Cardiac muscle cell (in vitro differentiated cells and primary cell): Measurements from ENCODE around the gene PDSS2. TPM values are rescaled to one million over a fixed set of nuclear protein-coding genes. Genes with fewer than 3 reads are reported as not detected.
"Not testable (repeated sequence)": the region's sequence is repeated elsewhere in the genome, so short reads cannot be mapped to it uniquely, and the experiment has no call there.

ENCODE experiments used
- DNase-seq, 2 donors: peaks; one replicate each; pipeline versions ENCODE4 v3.0.0 to v3.0.0-alpha.2; 2010 to 2017; ENCODE audit warnings: low read depth in 1 of 2, low spot score in 1 of 2
- H3K27ac ChIP-seq: fragments of 200-600 bp; sonication (generic); 2 replicates; pipeline ENCODE4 v1.5.1; 2016
- H3K27me3 ChIP-seq: fragments of 200-600 bp; sonication (generic); 2 replicates; pipeline ENCODE4 v1.6.0; 2016; ENCODE audit warnings: control low read depth
- H3K36me3 ChIP-seq: fragments of 200-600 bp; sonication (generic); 2 replicates; pipeline ENCODE4 v1.5.1; 2016; ENCODE audit warnings: control low read depth
- H3K4me1 ChIP-seq: fragments of 200-600 bp; sonication (generic); 2 replicates; pipeline ENCODE4 v1.8.1; 2017; ENCODE audit warnings: low read depth, mild to moderate bottlenecking, mixed run types
- H3K4me3 ChIP-seq: fragments of 200-600 bp; sonication (generic); 2 replicates; pipeline ENCODE4 v1.5.1; 2016; ENCODE audit warnings: mild to moderate bottlenecking
- H3K9me3 ChIP-seq: fragments of 200-600 bp; sonication (generic); 2 replicates; pipeline ENCODE4 v1.5.1; 2017; ENCODE audit warnings: low read depth, mild to moderate bottlenecking, control low read depth
- CTCF ChIP-seq: IDR thresholded peaks from 2 replicates; pipeline ENCODE4 v1.5.1; 2012; ENCODE audit warnings: low read depth, mild to moderate bottlenecking, low read length
- polyA plus RNA-seq: library from polyadenylated mRNA; unstranded; fragments of >200 nt; fragmentation: Nextera tagmentation; extraction: Ambion mirVana; gene quantifications from 2 replicates; pipeline ENCODE4 v1.2.1, GENCODE V29; 2016
- total RNA-seq: library from RNA; depleted of rRNA; stranded (reverse); fragments of >200 nt; gene quantifications from 2 replicates; pipeline ENCODE4 v1.2.3, GENCODE V29; 2016

Gene PDSS2
- total and polyA plus RNA-seq, 2 experiments from 2014 or later: 12.3 to 19.4 TPM

GRCh38 chr6:107120404-107120803, 339.0 kb downstream of the PDSS2 start:
- DNase-seq: no peak

DNA sequence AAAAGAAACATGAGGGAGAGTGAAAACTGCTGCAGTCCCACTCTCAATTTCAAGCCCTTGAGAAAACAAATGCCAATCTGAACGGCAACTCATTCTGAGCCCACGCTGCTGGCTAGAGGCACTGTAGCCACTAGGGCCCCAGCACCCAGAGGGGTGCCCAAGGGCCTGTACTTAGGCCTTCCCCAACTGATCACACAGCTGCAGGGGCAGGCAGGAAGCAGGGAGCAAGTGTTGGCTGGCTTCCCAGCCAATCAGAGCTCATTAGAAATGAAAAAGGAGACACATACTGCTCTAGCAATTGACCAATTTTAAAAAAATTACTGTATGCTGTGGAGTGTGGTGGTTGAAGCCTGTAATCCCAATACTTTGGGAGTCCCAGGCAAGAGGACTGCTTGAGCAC, 340.4 kb downstream of the PDSS2 start:
- TF ChIP-seq CTCF: no peak
- H3K4me1 ChIP-seq: peaks cover 8% of the 10 kb centered on the region
- no peak overlapping the region for H3K4me3 ChIP-seq
- no peaks in the 10 kb centered on the region for H3K27me3 ChIP-seq
- peak in 1 of 2 donors; percentile 23 for DNase-seq
- H3K36me3 ChIP-seq: no peaks in the 10 kb centered on the region
- H3K27ac ChIP-seq: no peak overlapping the region
- no peaks in the 10 kb centered on the region for H3K9me3 ChIP-seq

More at GRCh38 chr6:107120404-107120803, 339.0 kb downstream of the PDSS2 start:
- Histone ChIP-seq H3K9me3 (no peaks in the 10 kb centered on the region), H3K4me1 (peaks cover 8% of the 10 kb centered on the region), H3K4me3 (no peak overlapping the region), H3K27me3 (no peaks in the 10 kb centered on the region), H3K27ac (no peak overlapping the region), H3K36me3 (no peaks in the 10 kb centered on the region)
- TF ChIP-seq CTCF: no peak

DNA sequence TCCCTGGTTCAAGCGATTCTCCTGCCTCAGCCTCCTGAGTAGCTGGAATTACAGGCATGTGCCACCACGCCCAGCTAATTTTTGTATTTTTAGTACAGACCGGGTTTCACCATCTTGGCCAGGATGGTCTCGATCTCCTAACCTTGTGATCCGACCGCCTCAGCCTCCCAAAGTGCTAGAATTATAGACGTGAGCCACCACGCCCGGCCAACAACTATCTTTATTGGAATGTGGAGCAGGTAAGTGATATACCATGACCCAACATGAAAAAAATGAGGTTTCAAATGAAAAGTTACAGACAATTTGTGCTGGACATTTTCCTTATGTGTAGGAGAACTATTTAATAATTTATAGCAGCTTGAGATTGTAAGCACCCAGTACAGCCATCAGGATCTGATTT, 340.8 kb downstream of the PDSS2 start:
- not testable (repeated sequence) for H3K4me3 ChIP-seq, DNase-seq, H3K27me3 ChIP-seq, H3K9me3 ChIP-seq, H3K27ac ChIP-seq, H3K4me1 ChIP-seq, H3K36me3 ChIP-seq

GRCh38 chr6:107116931-107117330, 342.4 kb downstream of the PDSS2 start:
- peak overlapping the region; percentile 79 for H3K4me3 ChIP-seq
- H3K27me3 ChIP-seq: no peaks in the 10 kb centered on the region
- no peak overlapping the region for H3K27ac ChIP-seq
- H3K36me3 ChIP-seq: no peaks in the 10 kb centered on the region
- TF ChIP-seq CTCF: no peak
- DNase-seq: no peak
- H3K9me3 ChIP-seq: no peaks in the 10 kb centered on the region
- H3K4me1 ChIP-seq: peaks cover 8% of the 10 kb centered on the region

DNA sequence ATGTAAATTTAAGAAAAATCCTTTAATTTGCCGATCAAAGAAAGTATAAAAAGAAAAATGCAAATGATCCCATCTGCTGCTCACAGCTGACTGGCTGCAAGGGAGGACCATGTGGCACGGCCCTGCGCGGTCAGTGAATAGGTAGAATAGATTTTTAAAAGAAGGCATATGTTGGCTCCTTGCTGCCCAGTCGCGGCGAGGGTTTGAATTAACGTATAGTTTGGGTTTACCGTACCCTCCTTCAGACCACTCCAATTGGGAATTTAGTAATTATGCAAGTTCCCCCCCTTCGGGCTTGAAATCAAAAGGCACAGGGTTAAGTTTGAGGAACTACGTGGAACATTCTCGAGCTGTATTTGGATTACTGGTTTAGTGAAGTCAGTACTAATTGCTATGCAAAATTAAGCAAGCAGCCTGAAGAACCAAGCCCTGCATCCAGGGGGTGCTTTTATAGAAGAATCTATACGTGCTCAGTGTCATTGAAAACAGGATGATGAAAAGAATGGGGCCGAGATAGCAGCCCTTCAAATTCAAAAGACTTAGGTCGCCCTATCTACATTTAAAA, 343.0 kb downstream of the PDSS2 start:
- H3K27me3 ChIP-seq: no peaks in the 10 kb centered on the region
- H3K36me3 ChIP-seq: no peaks in the 10 kb centered on the region
- TF ChIP-seq CTCF: peak; percentile 16
- no peaks in the 10 kb centered on the region for H3K9me3 ChIP-seq
- peaks cover 8% of the 10 kb centered on the region for H3K4me1 ChIP-seq
- peak overlapping the region; percentile 91 for H3K27ac ChIP-seq
- peak; percentile 19 to 71 for DNase-seq
- peak overlapping the region; percentile 79 for H3K4me3 ChIP-seq

- no peaks in the 10 kb centered on the region for H3K27me3 ChIP-seq
- peak overlapping the region; percentile 91 for H3K27ac ChIP-seq
- DNase-seq: peak; percentile 39 to 86
- peaks cover 8% of the 10 kb centered on the region for H3K4me1 ChIP-seq
- peak overlapping the region; percentile 79 for H3K4me3 ChIP-seq
- TF ChIP-seq CTCF: no peak
- H3K36me3 ChIP-seq: no peaks in the 10 kb centered on the region
- H3K9me3 ChIP-seq: no peaks in the 10 kb centered on the region
These were observed 343.6 kb downstream of the PDSS2 start for GRCh38 chr6:107115695-107116327.
